Muscle layer of duodenum (tissue), 2 donors: ENCODE measurements around the gene NCLN.
"Not testable (repeated sequence)": the region's sequence is repeated elsewhere in the genome, so short reads cannot be mapped to it uniquely, and the experiment has no call there.

Experiments
- H3K27ac ChIP-seq: one replicate; pipeline ENCODE4 v1.7.0; 2013; ENCODE audit warnings: mild to moderate bottlenecking, low read length
- H3K27me3 ChIP-seq: one replicate; pipeline ENCODE4 v1.7.0; 2013; ENCODE audit warnings: low read depth, mild to moderate bottlenecking, control low read depth, low read length
- H3K36me3 ChIP-seq, 2 donors: one replicate each; pipeline ENCODE4 v1.7.0; 2013; ENCODE audit warnings: low read length in 2 of 2, control low read depth in 1 of 2, mild to moderate bottlenecking in 1 of 2; ENCODE audit not compliant: insufficient read depth in 2 of 2, control insufficient read depth in 1 of 2
- H3K4me1 ChIP-seq, 2 donors: one replicate each; pipeline ENCODE4 v1.7.0; 2013; ENCODE audit warnings: low read length in 2 of 2, mild to moderate bottlenecking in 2 of 2, control low read depth in 1 of 2, moderate library complexity in 1 of 2; ENCODE audit not compliant: insufficient read depth in 2 of 2, control insufficient read depth in 1 of 2
- H3K4me3 ChIP-seq, 2 donors: one replicate each; pipeline ENCODE4 v1.7.0; 2013; ENCODE audit warnings: low read length in 2 of 2, low read depth in 1 of 2, mild to moderate bottlenecking in 1 of 2
- H3K9me3 ChIP-seq, 2 donors: one replicate each; pipeline ENCODE4 v1.7.0; 2013; ENCODE audit warnings: low read length in 2 of 2, control low read depth in 1 of 2, mild to moderate bottlenecking in 1 of 2; ENCODE audit not compliant: control insufficient read depth in 1 of 2
- donor health status: healthy.

The NCLN gene

DNA sequence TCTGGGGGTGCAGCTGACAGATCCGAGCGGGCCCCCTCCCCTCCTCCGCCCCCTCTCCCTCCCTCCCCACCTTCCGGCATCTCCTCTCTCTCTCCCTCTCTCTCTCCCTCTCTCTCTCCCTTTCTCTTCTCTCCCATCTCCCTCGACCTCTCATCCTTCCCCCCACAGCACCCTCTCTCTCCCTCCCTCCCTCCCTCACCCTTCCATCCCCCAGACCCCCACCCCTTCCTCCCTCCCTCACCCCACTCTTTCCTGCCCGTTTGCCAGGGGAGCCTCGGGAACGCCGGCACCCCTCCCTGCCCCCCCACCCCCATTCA lies 39.4 kb downstream of the NCLN start:
- H3K27me3 ChIP-seq: peaks cover 10% of the 10 kb centered on the region
- no peaks in the 10 kb centered on the region for H3K9me3 ChIP-seq
- H3K4me1 ChIP-seq: no peaks in the 10 kb centered on the region
- no peak overlapping the region for H3K4me3 ChIP-seq
- no peak overlapping the region for H3K27ac ChIP-seq
- H3K36me3 ChIP-seq: no peaks in the 10 kb centered on the region

DNA sequence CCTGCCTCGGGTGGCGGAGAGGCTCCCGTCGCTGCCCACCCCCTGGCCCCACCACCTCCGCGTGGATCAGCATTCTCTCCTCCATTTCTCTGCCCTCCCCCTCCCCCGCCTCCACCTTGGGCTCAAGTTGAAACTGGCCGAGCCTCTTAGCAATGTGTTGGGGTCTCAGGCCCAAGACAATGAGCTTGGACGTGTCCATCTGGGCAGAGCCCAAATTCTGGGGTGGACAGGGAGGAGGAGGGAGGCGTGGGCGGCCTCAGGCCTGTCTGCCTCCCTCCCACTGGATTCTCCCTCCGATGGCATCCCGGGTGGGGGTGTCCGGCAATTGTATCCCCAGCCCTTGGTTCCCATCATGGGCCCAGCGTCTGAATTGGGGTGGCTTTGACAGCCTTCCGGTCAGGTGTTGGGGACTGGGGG lies 40.0 kb downstream of the NCLN start:
- no peaks in the 10 kb centered on the region for H3K9me3 ChIP-seq
- H3K27ac ChIP-seq: no peak overlapping the region
- H3K36me3 ChIP-seq: no peaks in the 10 kb centered on the region
- H3K4me3 ChIP-seq: no peak overlapping the region
- peaks cover 10% of the 10 kb centered on the region for H3K27me3 ChIP-seq
- no peaks in the 10 kb centered on the region for H3K4me1 ChIP-seq

DNA sequence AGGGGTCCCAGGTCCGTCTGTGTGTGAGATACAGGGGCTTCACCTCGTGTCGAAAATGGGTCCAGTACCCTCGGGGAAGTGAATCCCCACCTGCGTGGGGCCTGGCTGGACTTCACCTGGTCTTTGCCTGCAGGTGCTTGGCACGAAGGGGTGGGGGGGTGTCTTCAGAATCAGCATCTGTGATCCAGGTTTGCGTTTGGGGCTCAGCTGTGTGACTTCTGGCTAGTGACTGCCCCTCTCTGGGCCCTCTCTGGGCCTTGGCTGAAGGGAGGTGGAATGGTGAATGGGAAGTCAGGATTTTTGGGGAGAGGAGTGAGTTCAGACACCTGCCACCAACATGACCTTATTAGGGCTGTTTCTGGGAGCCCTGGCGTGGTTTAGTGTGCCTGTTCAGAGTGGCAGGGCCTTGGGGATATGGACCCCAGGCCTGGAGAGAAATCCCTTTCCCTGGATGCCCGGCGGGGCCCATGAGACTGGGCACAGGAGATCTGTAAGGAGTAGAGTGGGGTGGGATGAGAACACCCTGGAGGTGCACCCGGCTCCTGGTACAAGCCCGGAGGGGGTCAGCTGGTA lies 41.4 kb downstream of the NCLN start:
- Histone ChIP-seq H3K9me3 (no peaks in the 10 kb centered on the region), H3K36me3 (no peaks in the 10 kb centered on the region), H3K27ac (no peak overlapping the region), H3K27me3 (peaks cover 10% of the 10 kb centered on the region), H3K4me1 (no peaks in the 10 kb centered on the region), H3K4me3 (no peak overlapping the region)

DNA sequence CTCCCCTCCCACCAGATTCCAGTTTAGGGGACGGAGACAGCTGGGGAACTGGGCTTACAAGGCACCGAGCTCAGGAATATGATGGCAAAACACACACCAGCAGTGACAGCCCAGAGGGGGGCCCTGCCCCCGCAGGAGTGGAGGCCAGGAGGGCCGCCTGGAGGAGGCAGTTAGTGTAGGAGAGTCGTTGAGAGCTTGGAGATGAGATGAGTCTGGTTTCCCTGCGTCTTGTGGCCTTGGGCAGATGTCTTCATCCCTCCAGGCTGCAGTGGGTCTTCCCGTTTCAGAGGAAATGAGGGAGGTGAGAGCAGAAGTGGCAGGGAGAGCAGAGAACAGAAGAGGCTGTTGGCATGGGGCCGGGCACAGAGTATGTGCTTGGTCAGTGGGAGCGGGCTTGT lies 43.6 kb downstream of the NCLN start:
- Histone ChIP-seq H3K36me3 (no peaks in the 10 kb centered on the region), H3K4me1 (no peaks in the 10 kb centered on the region), H3K27me3 (peaks cover 10% of the 10 kb centered on the region), H3K4me3 (no peak overlapping the region), H3K9me3 (no peaks in the 10 kb centered on the region), H3K27ac (no peak overlapping the region)

DNA sequence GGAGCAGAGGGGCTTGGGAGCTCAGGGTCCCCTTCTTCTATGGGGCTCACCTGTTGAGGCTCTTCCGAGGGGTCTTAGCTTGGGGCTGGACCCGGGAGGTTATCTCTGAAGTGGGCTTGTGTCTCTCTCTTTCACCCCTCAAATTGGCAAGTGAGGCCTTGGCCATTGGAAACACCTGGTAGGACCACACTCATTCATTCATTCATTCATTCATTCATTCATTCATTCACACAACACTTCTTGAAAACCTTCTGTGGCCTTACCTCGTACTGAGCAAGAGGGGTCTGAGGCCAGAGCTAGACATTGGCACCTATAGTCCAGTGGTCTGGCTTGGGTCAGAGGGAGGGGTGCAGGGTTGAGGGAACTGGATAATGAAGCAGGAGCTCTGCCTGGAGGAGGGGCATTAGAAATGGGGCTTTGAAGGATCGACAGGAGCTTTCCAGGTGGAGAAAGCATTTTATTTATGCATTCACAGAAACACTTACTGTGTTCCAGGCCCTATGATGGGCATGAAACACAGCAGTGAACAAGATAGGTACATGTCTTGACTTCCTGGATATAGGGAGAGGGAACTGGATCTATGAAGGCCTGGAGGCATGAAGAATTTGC lies 44.3 kb downstream of the NCLN start:
- Histone ChIP-seq H3K27ac (no peak overlapping the region), H3K36me3 (no peaks in the 10 kb centered on the region), H3K27me3 (peaks cover 10% of the 10 kb centered on the region), H3K9me3 (no peaks in the 10 kb centered on the region), H3K4me1 (no peaks in the 10 kb centered on the region), H3K4me3 (no peak overlapping the region)

DNA sequence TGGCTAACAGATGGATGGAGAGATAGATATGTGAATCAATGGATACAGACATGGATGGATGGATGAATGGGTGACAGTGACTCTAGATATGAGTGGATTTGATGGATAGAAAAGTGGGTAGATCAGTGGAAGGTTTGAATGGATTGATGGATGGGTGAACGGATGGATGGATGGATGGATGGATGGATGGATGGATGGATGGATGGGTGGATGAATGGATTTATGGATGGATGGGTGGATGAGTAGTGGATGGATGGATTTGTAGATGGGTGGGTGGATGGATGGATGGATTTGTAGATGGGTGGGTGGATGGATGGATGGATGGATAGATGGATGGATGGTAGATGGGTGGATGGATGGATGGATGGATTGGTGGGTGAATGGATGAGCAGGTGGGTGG lies 45.6 kb downstream of the NCLN start:
- H3K27ac ChIP-seq: no peak overlapping the region
- H3K36me3 ChIP-seq: no peaks in the 10 kb centered on the region
- peaks cover 10% of the 10 kb centered on the region for H3K27me3 ChIP-seq
- no peaks in the 10 kb centered on the region for H3K4me1 ChIP-seq
- H3K9me3 ChIP-seq: no peaks in the 10 kb centered on the region
- no peak overlapping the region for H3K4me3 ChIP-seq

DNA sequence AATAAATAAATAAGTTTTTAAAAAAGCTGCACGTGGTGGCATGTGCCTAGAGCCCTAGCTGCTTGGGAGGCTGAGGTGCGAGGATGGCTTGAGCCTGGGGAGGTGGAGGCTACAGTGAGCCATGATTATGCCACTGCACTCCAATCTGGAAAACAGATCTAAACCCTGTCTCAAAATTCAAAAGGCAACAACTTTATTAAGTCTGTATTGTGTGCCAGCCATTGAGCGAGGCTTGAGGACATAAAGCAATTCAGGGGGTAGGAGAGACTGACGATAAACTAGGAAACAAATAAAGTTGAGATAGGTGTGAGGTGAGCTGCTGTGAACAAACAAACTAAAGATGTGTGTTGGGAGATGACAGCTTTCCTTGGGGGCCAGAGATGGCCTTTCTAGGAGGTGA lies 47.4 kb downstream of the NCLN start:
- no peaks in the 10 kb centered on the region for H3K36me3 ChIP-seq
- no peak overlapping the region for H3K4me3 ChIP-seq
- no peaks in the 10 kb centered on the region for H3K9me3 ChIP-seq
- no peaks in the 10 kb centered on the region for H3K4me1 ChIP-seq
- peaks cover 10% of the 10 kb centered on the region for H3K27me3 ChIP-seq
- H3K27ac ChIP-seq: no peak overlapping the region

DNA sequence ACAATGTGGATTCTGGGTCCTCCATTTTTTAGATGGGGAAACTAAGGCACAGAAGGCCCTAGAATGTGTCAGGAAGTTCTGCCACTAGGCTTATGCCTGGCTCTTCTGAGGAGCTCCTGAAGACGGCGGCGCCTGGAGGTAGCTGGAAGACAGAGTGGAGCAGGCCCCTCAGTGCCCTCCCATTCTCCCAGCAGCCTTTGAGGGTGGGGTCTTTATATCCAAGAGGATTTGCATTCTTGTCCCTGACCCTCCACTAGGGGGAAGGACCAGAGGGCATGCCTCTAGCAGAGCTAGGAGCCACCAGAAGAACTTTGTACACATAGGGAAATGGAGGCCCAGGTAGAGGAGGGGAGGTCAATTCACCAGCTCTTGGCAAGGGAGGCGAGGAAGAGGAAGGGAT lies 48.1 kb downstream of the NCLN start:
- peaks cover 10% of the 10 kb centered on the region for H3K27me3 ChIP-seq
- no peaks in the 10 kb centered on the region for H3K36me3 ChIP-seq
- no peak overlapping the region for H3K4me3 ChIP-seq
- no peak overlapping the region for H3K27ac ChIP-seq
- no peaks in the 10 kb centered on the region for H3K9me3 ChIP-seq
- H3K4me1 ChIP-seq: no peaks in the 10 kb centered on the region

DNA sequence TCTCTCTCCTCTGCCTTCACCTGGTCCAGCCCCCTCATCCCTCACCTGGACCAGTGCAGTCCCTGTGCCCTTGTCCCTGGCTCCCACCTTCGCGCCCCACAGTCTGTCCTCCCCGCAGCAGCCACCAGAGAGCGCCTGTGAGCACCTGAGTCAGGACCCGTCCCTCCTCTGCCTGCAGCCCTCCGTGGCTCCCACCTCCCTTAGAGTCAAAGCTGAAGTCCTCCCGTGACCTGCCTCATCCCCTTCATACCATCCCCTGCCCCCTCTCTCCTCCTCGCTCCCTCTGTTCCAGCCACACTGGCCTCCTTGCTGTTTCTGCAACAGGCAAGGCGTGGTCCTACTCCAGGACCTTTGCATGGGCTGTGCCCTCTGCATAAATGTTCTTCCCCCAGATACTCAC lies 49.1 kb downstream of the NCLN start:
- H3K4me3 ChIP-seq: no peak overlapping the region
- no peak overlapping the region for H3K27ac ChIP-seq
- H3K27me3 ChIP-seq: peaks cover under 1% of the 10 kb centered on the region
- H3K9me3 ChIP-seq: no peaks in the 10 kb centered on the region
- H3K36me3 ChIP-seq: no peaks in the 10 kb centered on the region
- no peaks in the 10 kb centered on the region for H3K4me1 ChIP-seq

DNA sequence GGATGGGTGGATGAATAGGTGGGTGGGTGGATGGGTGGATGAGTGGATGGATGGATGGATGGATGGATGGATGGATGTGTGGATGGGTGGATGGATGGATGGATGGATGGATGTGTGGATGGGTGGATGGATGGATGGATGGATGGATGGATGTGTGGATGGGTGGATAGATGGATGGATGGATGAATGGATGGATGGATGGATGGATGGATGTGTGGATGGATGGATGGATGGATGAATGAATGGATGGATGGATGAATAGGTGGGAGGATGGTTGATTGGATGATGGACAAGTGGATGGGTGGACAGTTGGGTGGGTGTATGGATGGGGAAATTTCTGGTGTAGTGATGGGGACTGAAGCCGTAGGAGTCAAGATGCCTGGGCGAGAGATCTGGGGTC lies 49.9 kb downstream of the NCLN start:
- not testable (repeated sequence) for H3K4me1 ChIP-seq, H3K27ac ChIP-seq, H3K9me3 ChIP-seq, H3K27me3 ChIP-seq, H3K36me3 ChIP-seq, H3K4me3 ChIP-seq

DNA sequence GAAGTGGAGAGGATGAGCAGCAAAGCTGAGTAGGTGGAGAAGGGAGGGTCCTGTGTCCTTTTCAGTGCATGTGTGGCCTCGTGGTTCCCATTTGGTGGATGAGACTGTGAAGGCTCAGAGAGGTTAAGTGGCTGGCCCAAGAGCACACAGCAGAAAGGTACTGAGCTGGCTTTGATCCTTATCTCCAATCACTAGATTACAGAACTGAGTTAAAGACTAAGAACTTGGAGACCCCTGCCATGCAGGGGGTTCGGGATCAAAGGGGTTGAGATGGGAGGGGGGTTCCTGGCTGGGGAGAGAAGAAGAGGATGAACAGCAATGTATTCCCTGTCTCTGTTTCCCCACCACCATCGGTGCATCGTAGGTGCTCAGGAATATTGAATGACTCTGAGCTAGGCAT lies 50.5 kb downstream of the NCLN start:
- no peaks in the 10 kb centered on the region for H3K9me3 ChIP-seq
- no peak overlapping the region for H3K27ac ChIP-seq
- no peak overlapping the region for H3K4me3 ChIP-seq
- no peaks in the 10 kb centered on the region for H3K36me3 ChIP-seq
- no peaks in the 10 kb centered on the region for H3K27me3 ChIP-seq
- H3K4me1 ChIP-seq: no peaks in the 10 kb centered on the region

DNA sequence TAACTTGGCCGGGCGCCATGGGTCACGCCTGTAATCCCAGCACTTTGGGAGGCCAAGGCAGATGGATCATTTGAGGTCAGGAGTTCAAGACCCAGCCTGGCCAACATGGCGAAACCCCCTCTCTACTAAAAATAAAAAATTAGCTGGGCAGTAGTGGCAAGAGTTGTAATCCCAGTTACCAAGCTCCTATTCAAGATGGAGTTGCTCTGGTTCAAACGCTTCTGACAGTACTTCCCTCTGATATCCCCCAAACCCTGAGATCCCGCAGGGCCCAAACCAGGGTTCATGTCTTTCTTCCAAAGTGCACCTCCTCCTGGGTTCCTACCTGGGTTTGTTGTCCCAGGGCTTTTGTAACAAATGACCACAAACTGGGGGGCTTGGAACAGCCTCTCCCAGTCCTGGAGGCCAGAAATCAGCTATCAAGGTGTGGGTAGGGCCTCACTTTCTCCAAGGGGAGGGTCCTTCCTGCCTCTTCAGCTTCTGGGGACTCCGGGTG lies 52.4 kb downstream of the NCLN start:
- H3K27me3 ChIP-seq: no peaks in the 10 kb centered on the region
- H3K4me1 ChIP-seq: no peaks in the 10 kb centered on the region
- no peaks in the 10 kb centered on the region for H3K9me3 ChIP-seq
- no peaks in the 10 kb centered on the region for H3K36me3 ChIP-seq
- H3K27ac ChIP-seq: no peak overlapping the region
- no peak overlapping the region for H3K4me3 ChIP-seq
